Hepatocyte (in vitro differentiated cells): ENCODE measurements around the gene CCM2. TPM values are rescaled to one million over a fixed set of nuclear protein-coding genes. Genes with fewer than 3 reads are reported as not detected.

Experiments
- DNase-seq: peaks from one replicate; pipeline ENCODE4 v3.0.0-alpha.2; 2016; ENCODE audit warnings: low spot score
- H2AFZ ChIP-seq: fragments of 200-600 bp; sonication (generic); 2 replicates; pipeline ENCODE4 v1.6.0; 2016; ENCODE audit warnings: antibody characterized with exemption, mild to moderate bottlenecking
- H3K27ac ChIP-seq: fragments of 200-600 bp; sonication (generic); 2 replicates; pipeline ENCODE4 v1.5.1; 2016; ENCODE audit warnings: mild to moderate bottlenecking
- H3K27me3 ChIP-seq: fragments of 200-600 bp; sonication (generic); 2 replicates; pipeline ENCODE4 v1.6.1; 2016
- H3K36me3 ChIP-seq: fragments of 200-600 bp; sonication (generic); replicated peaks from 2 replicates; pipeline ENCODE4 v1.5.1; 2016; ENCODE audit warnings: low read depth; ENCODE audit not compliant: insufficient read depth
- H3K4me1 ChIP-seq: fragments of 200-600 bp; sonication (generic); 2 replicates; pipeline ENCODE4 v1.5.1; 2016; ENCODE audit warnings: mild to moderate bottlenecking, moderate library complexity; ENCODE audit not compliant: insufficient read depth
- H3K4me2 ChIP-seq: fragments of 200-600 bp; sonication (generic); 2 replicates; pipeline ENCODE4 v1.6.0; 2016
- H3K4me3 ChIP-seq: fragments of 200-600 bp; sonication (generic); 2 replicates; pipeline ENCODE4 v1.5.1; 2016; ENCODE audit warnings: mild to moderate bottlenecking
- H3K79me2 ChIP-seq: fragments of 200-600 bp; sonication (generic); 2 replicates; pipeline ENCODE4 v1.6.0; 2017; ENCODE audit warnings: mild to moderate bottlenecking
- H3K9me2 ChIP-seq: fragments of 200-600 bp; sonication (generic); replicated peaks from 2 replicates; pipeline ENCODE4 v1.6.0; 2017; ENCODE audit warnings: mild to moderate bottlenecking; ENCODE audit not compliant: insufficient read depth
- H3K9me3 ChIP-seq: fragments of 200-600 bp; sonication (generic); 2 replicates; pipeline ENCODE4 v1.5.1; 2016; ENCODE audit warnings: low read depth, mild to moderate bottlenecking
- H4K20me1 ChIP-seq: fragments of 200-600 bp; sonication (generic); 2 replicates; pipeline ENCODE4 v1.6.0; 2016; ENCODE audit warnings: mild to moderate bottlenecking; ENCODE audit not compliant: insufficient read depth, poor library complexity, severe bottlenecking
- EZH2 ChIP-seq: fragments of 200-600 bp; sonication (generic); IDR thresholded peaks from 2 replicates; pipeline ENCODE4 v1.6.1; 2016; ENCODE audit warnings: antibody characterized with exemption, mild to moderate bottlenecking, borderline replicate concordance
- EZH2phosphoT487 ChIP-seq: fragments of 200-600 bp; sonication (generic); IDR thresholded peaks from one replicate; pipeline ENCODE4 v1.6.1; 2018; ENCODE audit warnings: antibody characterized with exemption, mild to moderate bottlenecking, low read depth, moderate library complexity; ENCODE audit not compliant: unreplicated experiment, severe bottlenecking
- WGBS: methylation state at CpG from one replicate; pipeline ENCODE4 v1.1.6; 2016; ENCODE audit warnings: low lambda C conversion rate; ENCODE audit errors: missing lambda C conversion rate; 5-methylcytosine and 5-hydroxymethylcytosine counted together
- polyA plus RNA-seq: library from polyadenylated mRNA; unstranded; fragments of >200 nt; fragmentation: Nextera tagmentation; extraction: Ambion mirVana; gene quantifications from 2 replicates; pipeline ENCODE4 v1.2.1, GENCODE V29; 2016
- total RNA-seq: library from RNA; depleted of rRNA; stranded (reverse); fragments of >200 nt; gene quantifications from 2 replicates; pipeline ENCODE4 v1.2.3, GENCODE V29; 2014
- TF ChIP-seq, protein P1 (sequence below): fragments of 200-600 bp; sonication (generic); IDR thresholded peaks from 2 replicates; pipeline ENCODE4 v1.5.1; 2016; ENCODE audit warnings: antibody characterized with exemption, mild to moderate bottlenecking; ENCODE audit not compliant: poor library complexity

CCM2 gene
- total and polyA plus RNA-seq, 2 experiments from 2014 or later: 32.2 to 57.1 TPM

GRCh38 chr7:45068236-45069023, 68.4 kb downstream of the CCM2 start:
- Histone ChIP-seq H3K4me3 (no peak overlapping the region), H3K9me3 (no peaks in the 10 kb centered on the region), H2AFZ (no peak overlapping the region), H3K4me1 (no peaks in the 10 kb centered on the region), H3K27me3 (no peaks in the 10 kb centered on the region), H3K27ac (no peak overlapping the region), H4K20me1 (no peaks in the 10 kb centered on the region), H3K36me3 (no peaks in the 10 kb centered on the region), H3K79me2 (no peaks in the 10 kb centered on the region), H3K4me2 (no peak overlapping the region), H3K9me2 (no peaks in the 10 kb centered on the region)
- no peak for DNase-seq
- 94% methylated on average over 15 of the region's 15 CpGs for WGBS
- TF ChIP-seq EZH2: no peak
- no peak for TF ChIP-seq EZH2phosphoT487
- TF ChIP-seq, protein P1, sequence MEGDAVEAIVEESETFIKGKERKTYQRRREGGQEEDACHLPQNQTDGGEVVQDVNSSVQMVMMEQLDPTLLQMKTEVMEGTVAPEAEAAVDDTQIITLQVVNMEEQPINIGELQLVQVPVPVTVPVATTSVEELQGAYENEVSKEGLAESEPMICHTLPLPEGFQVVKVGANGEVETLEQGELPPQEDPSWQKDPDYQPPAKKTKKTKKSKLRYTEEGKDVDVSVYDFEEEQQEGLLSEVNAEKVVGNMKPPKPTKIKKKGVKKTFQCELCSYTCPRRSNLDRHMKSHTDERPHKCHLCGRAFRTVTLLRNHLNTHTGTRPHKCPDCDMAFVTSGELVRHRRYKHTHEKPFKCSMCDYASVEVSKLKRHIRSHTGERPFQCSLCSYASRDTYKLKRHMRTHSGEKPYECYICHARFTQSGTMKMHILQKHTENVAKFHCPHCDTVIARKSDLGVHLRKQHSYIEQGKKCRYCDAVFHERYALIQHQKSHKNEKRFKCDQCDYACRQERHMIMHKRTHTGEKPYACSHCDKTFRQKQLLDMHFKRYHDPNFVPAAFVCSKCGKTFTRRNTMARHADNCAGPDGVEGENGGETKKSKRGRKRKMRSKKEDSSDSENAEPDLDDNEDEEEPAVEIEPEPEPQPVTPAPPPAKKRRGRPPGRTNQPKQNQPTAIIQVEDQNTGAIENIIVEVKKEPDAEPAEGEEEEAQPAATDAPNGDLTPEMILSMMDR: no peak

DNA sequence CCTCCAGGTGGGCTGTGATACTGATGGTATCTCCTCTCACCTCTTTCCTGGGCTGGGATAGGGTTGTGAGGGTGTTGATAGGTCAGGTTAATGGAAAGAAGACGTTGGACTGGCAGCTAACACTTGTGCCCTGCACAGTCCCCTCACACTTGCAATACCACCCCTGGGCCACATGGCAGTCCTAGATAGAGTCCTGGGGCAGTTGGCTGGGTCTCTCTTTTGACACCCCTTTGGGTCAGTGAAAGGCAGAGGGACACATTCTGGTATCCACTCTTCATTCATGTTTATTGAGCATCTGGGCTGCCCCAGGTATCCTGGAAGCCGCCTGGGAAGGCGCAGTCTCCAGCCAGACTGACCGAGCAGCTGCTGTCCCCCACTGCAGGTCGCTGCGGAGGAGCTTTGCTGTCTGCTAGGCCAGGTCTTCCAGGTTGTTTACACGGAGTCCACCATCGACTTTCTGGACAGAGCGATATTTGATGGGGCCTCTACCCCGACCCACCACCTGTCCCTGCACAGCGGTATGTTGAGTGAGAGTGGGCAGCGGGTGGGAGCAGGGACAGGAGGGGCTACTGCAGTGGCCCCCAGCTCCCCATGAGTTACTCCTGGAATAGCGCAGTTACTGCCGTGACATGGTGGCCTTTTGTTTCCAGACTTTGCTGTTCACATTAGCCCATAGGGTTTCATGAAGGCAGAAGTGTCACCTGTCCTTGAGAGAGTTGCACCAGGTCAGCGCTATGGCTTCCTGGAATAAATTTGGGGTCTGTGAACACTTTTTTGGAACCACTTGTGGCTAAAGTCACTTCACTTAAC, 69.6 kb downstream of the CCM2 start:
- no peaks in the 10 kb centered on the region for H3K79me2 ChIP-seq
- H3K27ac ChIP-seq: no peak overlapping the region
- H3K27me3 ChIP-seq: no peaks in the 10 kb centered on the region
- H3K4me3 ChIP-seq: no peak overlapping the region
- no peaks in the 10 kb centered on the region for H4K20me1 ChIP-seq
- TF ChIP-seq EZH2phosphoT487 (no peak), EZH2 (no peak)
- TF ChIP-seq, protein P1: no peak
- no peaks in the 10 kb centered on the region for H3K36me3 ChIP-seq
- H3K4me1 ChIP-seq: no peaks in the 10 kb centered on the region
- no peak for DNase-seq
- H2AFZ ChIP-seq: no peak overlapping the region
- H3K9me3 ChIP-seq: no peaks in the 10 kb centered on the region
- no peaks in the 10 kb centered on the region for H3K9me2 ChIP-seq
- 93% methylated on average over 15 of the region's 15 CpGs for WGBS
- no peak overlapping the region for H3K4me2 ChIP-seq

GRCh38 chr7:45070254-45070642, 70.2 kb downstream of the CCM2 start:
- Histone ChIP-seq H4K20me1 (no peaks in the 10 kb centered on the region), H3K36me3 (no peaks in the 10 kb centered on the region), H3K27me3 (no peaks in the 10 kb centered on the region), H3K27ac (no peak overlapping the region), H3K4me1 (no peaks in the 10 kb centered on the region), H3K4me3 (no peak overlapping the region), H3K79me2 (no peaks in the 10 kb centered on the region), H2AFZ (no peak overlapping the region), H3K9me3 (no peaks in the 10 kb centered on the region), H3K9me2 (no peaks in the 10 kb centered on the region), H3K4me2 (no peak overlapping the region)
- 100% methylated on average over 1 of the region's 1 CpG for WGBS
- DNase-seq: no peak
- TF ChIP-seq EZH2phosphoT487: no peak
- no peak for TF ChIP-seq EZH2
- TF ChIP-seq, protein P1: no peak
